Epithelial cell of esophagus (primary cell): ENCODE measurements around the gene AADACL4.

Experiments used
- DNase-seq: peaks from one replicate; pipeline ENCODE4 v3.0.0; 2010; ENCODE audit warnings: low read depth
- H3K4me3 ChIP-seq: 2 replicates; pipeline ENCODE4 v1.5.1; 2011; ENCODE audit warnings: mild to moderate bottlenecking, low read length, control low read depth
- TF ChIP-seq, protein P1 (sequence below): IDR thresholded peaks from 2 replicates; pipeline ENCODE4 v1.5.1; 2011; ENCODE audit warnings: low read depth, mild to moderate bottlenecking, low read length, control low read depth, inconsistent platforms; ENCODE audit not compliant: insufficient read depth; ENCODE audit errors: missing control alignments

Gene AADACL4

DNA sequence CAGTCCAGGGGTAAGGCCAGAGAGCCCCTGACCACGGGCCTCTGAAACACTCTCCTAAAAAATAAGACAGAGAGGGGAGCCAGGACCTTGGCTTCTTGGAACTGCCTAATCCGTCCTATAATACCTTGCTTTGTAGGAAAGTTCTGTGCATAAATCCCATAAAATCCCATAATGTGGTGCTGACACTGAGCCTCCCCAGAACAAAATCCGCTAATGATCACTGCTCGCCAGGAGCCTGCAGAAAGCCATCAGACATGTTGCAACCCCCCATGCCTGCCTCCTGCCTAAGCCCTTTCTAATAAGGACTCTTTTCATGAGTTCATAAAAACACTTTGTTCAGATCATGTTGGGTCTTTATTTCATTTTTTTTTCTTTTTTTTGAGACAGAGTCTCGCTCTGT is 16.6 kb upstream of the AADACL4 start:
- TF ChIP-seq, protein P1, sequence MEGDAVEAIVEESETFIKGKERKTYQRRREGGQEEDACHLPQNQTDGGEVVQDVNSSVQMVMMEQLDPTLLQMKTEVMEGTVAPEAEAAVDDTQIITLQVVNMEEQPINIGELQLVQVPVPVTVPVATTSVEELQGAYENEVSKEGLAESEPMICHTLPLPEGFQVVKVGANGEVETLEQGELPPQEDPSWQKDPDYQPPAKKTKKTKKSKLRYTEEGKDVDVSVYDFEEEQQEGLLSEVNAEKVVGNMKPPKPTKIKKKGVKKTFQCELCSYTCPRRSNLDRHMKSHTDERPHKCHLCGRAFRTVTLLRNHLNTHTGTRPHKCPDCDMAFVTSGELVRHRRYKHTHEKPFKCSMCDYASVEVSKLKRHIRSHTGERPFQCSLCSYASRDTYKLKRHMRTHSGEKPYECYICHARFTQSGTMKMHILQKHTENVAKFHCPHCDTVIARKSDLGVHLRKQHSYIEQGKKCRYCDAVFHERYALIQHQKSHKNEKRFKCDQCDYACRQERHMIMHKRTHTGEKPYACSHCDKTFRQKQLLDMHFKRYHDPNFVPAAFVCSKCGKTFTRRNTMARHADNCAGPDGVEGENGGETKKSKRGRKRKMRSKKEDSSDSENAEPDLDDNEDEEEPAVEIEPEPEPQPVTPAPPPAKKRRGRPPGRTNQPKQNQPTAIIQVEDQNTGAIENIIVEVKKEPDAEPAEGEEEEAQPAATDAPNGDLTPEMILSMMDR: no peak
- no peak for DNase-seq
- no peak overlapping the region for H3K4me3 ChIP-seq

DNA sequence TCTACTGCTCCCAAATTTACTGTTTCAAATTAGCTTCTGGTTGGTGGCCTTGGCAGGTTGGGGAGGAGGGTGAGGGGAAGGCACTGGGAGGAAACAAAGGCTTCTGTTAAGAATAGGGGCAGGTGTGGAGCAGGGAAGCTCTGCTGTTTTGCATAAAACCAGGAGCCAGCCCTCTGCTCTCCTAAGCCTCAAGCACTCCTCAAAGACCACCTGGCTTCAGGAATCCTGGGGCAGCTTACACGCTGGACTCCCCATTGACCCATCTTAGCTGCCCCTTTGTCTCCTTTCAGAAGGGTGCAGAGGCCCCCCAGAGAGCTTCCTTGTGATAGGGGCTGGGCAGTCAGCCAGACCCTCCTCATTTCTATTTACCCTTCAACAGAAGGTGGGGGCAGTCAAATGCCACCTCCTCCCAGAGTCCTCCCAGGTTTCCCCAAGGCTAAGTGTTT is 14.4 kb upstream of the AADACL4 start:
- TF ChIP-seq, protein P1: no peak
- H3K4me3 ChIP-seq: no peak overlapping the region
- DNase-seq: no peak

DNA sequence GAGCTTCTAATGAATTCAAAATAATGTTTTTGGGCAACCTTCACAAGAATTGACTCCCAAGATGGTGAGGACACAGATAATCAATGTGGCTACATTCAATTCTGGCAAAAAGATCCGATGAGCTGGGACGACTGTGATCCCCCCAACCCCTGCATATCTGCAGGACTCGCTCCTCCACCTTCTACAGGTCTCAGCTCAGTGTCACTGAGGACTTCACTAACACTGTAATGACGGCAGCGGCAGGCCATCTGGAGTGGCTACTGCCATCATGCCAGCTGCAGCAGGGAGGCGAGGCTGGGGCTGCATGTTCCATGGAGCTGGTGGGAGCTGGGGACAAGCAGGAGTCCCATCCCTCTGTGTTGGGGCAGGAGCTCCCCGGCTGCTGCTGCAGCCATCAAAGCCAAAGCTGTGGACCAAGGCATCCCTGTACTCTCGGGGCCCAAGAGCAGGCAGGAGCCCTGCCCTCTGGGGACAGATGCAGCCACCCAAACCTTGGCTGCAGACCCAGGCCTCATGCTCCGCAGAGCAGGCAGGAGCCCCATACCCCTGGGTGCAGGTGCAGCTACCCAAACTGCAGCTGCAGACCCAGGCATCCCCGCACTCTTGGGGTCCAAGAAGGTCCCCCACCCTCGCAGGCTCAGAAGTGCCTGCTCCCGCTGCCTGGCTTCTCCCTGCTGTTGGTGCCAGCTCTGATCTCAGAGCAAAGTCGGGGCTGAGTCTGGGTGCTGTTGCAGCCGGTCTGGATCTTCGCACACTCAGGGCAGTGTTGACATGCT is 13.7 kb upstream of the AADACL4 start:
- TF ChIP-seq, protein P1: no peak
- no peak for DNase-seq
- H3K4me3 ChIP-seq: no peak overlapping the region

DNA sequence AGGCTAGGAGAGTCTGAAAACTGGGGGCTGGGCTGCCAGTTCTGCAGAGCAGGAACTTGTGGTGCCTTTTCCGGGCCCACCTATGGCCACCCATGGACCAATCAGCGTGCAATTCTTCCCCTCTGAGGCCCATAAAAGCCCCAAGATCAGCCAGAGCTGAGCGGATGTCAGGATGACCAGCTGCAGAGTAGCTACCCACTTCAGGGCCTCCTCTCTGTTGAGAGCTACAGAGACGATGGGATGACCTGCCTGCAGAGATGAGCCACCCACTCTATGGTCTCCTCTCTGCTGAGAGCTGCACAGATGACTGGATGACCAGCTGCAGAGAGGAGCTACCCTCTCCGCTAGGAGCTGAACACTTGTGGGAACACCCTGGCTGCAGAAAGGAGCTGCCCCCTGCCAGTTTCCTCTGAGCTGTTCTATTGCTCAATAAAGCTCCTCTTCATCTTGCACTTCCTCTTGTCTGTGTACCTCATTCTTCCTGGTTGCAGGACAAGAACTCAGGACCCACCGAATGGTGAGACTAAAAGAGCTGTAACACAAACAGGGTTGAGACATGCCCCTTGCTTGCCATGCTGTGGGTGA is 12.8 kb upstream of the AADACL4 start:
- TF ChIP-seq, protein P1: no peak
- H3K4me3 ChIP-seq: no peak overlapping the region
- DNase-seq: no peak

DNA sequence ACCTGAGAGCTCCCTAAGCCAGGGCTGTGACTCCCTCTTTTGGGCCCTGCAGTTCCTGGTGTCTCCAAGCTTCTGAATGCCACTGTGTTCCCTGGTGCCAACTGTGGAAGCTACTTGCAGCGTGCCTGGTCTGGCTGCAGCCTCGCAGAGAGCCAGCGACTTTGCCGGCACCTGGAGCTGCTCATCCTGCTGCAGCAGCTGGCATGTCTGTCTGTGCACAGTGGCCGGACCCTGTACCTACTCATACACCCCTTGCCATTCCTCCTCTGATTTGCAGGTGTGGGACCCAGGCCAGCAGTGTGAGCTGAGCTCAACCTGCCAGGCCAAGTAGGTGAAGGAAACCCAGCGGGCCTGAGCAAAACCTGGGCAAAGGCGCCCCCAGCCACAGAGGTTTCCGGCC is 12.3 kb upstream of the AADACL4 start:
- TF ChIP-seq, protein P1: no peak
- DNase-seq: no peak
- H3K4me3 ChIP-seq: no peak overlapping the region

DNA sequence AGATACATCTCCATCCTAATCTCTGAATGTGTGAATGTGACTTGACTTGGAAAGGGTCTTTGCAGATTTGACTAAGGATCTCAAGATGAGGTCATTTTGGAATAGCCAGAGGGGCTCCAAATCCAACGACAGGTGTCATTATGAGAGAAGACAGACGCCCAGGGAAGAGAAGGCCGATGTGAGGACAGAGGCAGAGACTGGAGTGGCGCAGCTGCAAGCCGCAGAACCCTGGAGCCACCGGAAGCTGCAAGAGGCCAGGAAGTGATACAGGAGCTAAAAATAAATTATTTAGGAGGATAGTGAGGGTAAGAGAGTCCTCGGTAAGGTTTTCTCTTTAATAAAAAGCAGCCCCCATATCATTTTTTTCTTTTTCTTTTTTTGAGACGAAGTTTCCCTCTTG is 9.7 kb upstream of the AADACL4 start:
- H3K4me3 ChIP-seq: no peak overlapping the region
- no peak for DNase-seq
- TF ChIP-seq, protein P1: no peak
